ENCODE data around the gene CSK.
"Not testable (repeated sequence)": the region's sequence is repeated elsewhere in the genome, so short reads cannot be mapped to it uniquely, and the experiment has no call there.

CSK gene

GRCh38 chr15:74781431-74782258 lies at the start of gene CSK:
TSS of gene CSK (plus strand) at chr15:74782080. CDS start at chr15:74798298, 16,218 bp downstream.
- H3K27ac ChIP-seq (ENCODE audit: poor library complexity, severe bottlenecking): peak within 1 kb of the TSS; percentile 67
- peak within 1 kb of the TSS; percentile 100 for H3K4me3 ChIP-seq (ENCODE audit: severe bottlenecking)
- H3K27me3 ChIP-seq (ENCODE audit: insufficient read depth, poor library complexity, severe bottlenecking): no peaks in the 10 kb centered on the region
- H3K4me1 ChIP-seq (ENCODE audit: insufficient read depth, poor library complexity, severe bottlenecking): peaks cover 31% of the 10 kb centered on the region
- ATAC-seq (ENCODE audit: low read depth) (peak; percentile 58), DNase-seq (ENCODE audit: low spot score) (peak; percentile 70)
- H3K36me3 ChIP-seq (ENCODE audit: low read depth): peaks cover 12% of the 10 kb centered on the region
- H3K9me3 ChIP-seq (ENCODE audit: severe bottlenecking): no peaks in the 10 kb centered on the region
- TF ChIP-seq, protein P1, sequence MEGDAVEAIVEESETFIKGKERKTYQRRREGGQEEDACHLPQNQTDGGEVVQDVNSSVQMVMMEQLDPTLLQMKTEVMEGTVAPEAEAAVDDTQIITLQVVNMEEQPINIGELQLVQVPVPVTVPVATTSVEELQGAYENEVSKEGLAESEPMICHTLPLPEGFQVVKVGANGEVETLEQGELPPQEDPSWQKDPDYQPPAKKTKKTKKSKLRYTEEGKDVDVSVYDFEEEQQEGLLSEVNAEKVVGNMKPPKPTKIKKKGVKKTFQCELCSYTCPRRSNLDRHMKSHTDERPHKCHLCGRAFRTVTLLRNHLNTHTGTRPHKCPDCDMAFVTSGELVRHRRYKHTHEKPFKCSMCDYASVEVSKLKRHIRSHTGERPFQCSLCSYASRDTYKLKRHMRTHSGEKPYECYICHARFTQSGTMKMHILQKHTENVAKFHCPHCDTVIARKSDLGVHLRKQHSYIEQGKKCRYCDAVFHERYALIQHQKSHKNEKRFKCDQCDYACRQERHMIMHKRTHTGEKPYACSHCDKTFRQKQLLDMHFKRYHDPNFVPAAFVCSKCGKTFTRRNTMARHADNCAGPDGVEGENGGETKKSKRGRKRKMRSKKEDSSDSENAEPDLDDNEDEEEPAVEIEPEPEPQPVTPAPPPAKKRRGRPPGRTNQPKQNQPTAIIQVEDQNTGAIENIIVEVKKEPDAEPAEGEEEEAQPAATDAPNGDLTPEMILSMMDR (IDR thresholded peaks at IDR 0.05; ENCODE audit: poor library complexity, severe bottlenecking): peak; percentile 100

GRCh38 chr15:74732846-74733245 lies 49.0 kb upstream of the CSK start:
- Histone ChIP-seq H3K9me3 (ENCODE audit: severe bottlenecking) (no peaks in the 10 kb centered on the region), H3K36me3 (ENCODE audit: low read depth) (no peaks in the 10 kb centered on the region), H3K4me1 (ENCODE audit: insufficient read depth, poor library complexity, severe bottlenecking) (no peaks in the 10 kb centered on the region), H3K27me3 (ENCODE audit: insufficient read depth, poor library complexity, severe bottlenecking) (peaks cover 5% of the 10 kb centered on the region), H3K4me3 (ENCODE audit: severe bottlenecking) (no peak overlapping the region), H3K27ac (ENCODE audit: poor library complexity, severe bottlenecking) (no peak overlapping the region)
- DNase-seq (ENCODE audit: low spot score) (no peak), ATAC-seq (ENCODE audit: low read depth) (no peak)
- TF ChIP-seq, protein P1 (IDR thresholded peaks at IDR 0.05; ENCODE audit: poor library complexity, severe bottlenecking): no peak

DNA sequence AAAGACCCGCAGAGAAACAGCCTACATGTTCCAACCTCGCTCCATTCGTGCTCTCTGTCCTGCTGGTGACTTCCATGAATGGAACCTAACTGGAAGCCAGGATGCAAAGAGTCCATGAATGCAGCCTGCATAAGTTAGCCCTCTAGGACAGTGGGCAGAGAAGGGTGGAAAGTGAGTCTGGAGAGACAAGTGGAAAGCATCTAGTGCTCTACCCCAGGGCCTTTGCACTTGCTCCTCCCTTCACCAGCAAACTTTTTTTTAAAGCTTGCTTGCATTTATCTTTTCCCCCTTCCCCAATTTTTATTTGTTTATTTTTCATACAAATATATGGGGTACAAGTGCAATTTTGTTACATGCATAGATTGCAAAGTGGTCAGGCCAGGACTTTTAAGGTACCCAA lies 48.6 kb upstream of the CSK start:
- H3K36me3 ChIP-seq (ENCODE audit: low read depth): no peaks in the 10 kb centered on the region
- DNase-seq (ENCODE audit: low spot score): no peak
- no peaks in the 10 kb centered on the region for H3K4me1 ChIP-seq (ENCODE audit: insufficient read depth, poor library complexity, severe bottlenecking)
- TF ChIP-seq, protein P1 (IDR thresholded peaks at IDR 0.05; ENCODE audit: poor library complexity, severe bottlenecking): no peak
- no peak overlapping the region for H3K4me3 ChIP-seq (ENCODE audit: severe bottlenecking)
- no peak for ATAC-seq (ENCODE audit: low read depth)
- no peak overlapping the region for H3K27ac ChIP-seq (ENCODE audit: poor library complexity, severe bottlenecking)
- peaks cover 1% of the 10 kb centered on the region for H3K27me3 ChIP-seq (ENCODE audit: insufficient read depth, poor library complexity, severe bottlenecking)
- H3K9me3 ChIP-seq (ENCODE audit: severe bottlenecking): no peaks in the 10 kb centered on the region

- TF ChIP-seq, protein P1 (IDR thresholded peaks at IDR 0.05; ENCODE audit: poor library complexity, severe bottlenecking): no peak
- DNase-seq (ENCODE audit: low spot score): no peak
- no peak overlapping the region for H3K27ac ChIP-seq (ENCODE audit: poor library complexity, severe bottlenecking)
Observed at GRCh38 chr15:74735305-74735704, 46.6 kb upstream of the CSK start.

DNA sequence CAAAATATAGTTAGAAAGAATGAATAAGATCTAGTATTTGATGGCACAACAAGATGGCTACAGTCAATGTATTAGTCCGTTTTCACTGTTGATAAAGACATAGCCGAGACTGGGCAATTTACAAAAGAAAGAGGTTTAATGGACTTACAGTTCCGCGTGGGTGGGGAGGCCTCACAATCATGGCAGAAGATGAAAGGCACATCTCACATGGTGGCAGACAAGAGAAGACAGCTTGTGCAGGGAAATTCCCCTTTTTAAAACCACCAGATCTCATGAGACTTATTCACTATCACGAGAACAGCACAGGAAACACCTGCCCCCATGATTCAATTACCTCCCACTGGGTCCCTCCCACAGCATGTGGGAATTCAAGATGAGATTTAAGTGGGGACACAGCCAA lies 43.6 kb upstream of the CSK start:
- not testable (repeated sequence) for H3K27ac ChIP-seq (ENCODE audit: poor library complexity, severe bottlenecking); H3K36me3 ChIP-seq (ENCODE audit: low read depth); ATAC-seq (ENCODE audit: low read depth); DNase-seq (ENCODE audit: low spot score); H3K4me1 ChIP-seq (ENCODE audit: insufficient read depth, poor library complexity, severe bottlenecking); H3K9me3 ChIP-seq (ENCODE audit: severe bottlenecking); H3K4me3 ChIP-seq (ENCODE audit: severe bottlenecking); H3K27me3 ChIP-seq (ENCODE audit: insufficient read depth, poor library complexity, severe bottlenecking)

More at GRCh38 chr15:74735305-74735704, 46.6 kb upstream of the CSK start:
- H3K4me1 ChIP-seq (ENCODE audit: insufficient read depth, poor library complexity, severe bottlenecking): no peaks in the 10 kb centered on the region
- H3K9me3 ChIP-seq (ENCODE audit: severe bottlenecking): no peaks in the 10 kb centered on the region
- H3K4me3 ChIP-seq (ENCODE audit: severe bottlenecking): no peak overlapping the region
- ATAC-seq (ENCODE audit: low read depth): no peak
- no peaks in the 10 kb centered on the region for H3K36me3 ChIP-seq (ENCODE audit: low read depth)
- H3K27me3 ChIP-seq (ENCODE audit: insufficient read depth, poor library complexity, severe bottlenecking): no peaks in the 10 kb centered on the region

Data from RWPE2 (cell line).